HEK293 (cell line): ENCODE measurements around the gene TC2N.

ENCODE experiments used
- BCL11B ChIP-seq: fragments of 450-650 bp; formaldehyde crosslinking; IDR thresholded peaks from 2 replicates; pipeline ENCODE4 v1.5.1; 2016; ENCODE audit warnings: low read depth, missing biosample characterization, missing genetic modification characterization
- CTCF ChIP-seq: fragments of 450-650 bp; formaldehyde crosslinking; IDR thresholded peaks from 2 replicates; pipeline ENCODE4 v1.5.1; 2016; ENCODE audit warnings: missing biosample characterization, missing genetic modification characterization
- HIC1 ChIP-seq: fragments of 450-650 bp; formaldehyde crosslinking; IDR thresholded peaks from 2 replicates; pipeline ENCODE4 v1.5.1; 2016; ENCODE audit warnings: missing biosample characterization, missing genetic modification characterization
- HOXA7 ChIP-seq: sonication (generic); formaldehyde crosslinking; IDR thresholded peaks from 2 replicates; pipeline ENCODE4 v1.8.1; 2022; ENCODE audit warnings: missing genetic modification reagents, borderline replicate concordance
- IKZF3 ChIP-seq: fragments of 450-650 bp; IDR thresholded peaks from 2 replicates; pipeline ENCODE4 v1.5.0; 2018; ENCODE audit warnings: missing biosample characterization, mild to moderate bottlenecking, missing genetic modification characterization, moderate library complexity
- KLF1 ChIP-seq: fragments of 450-650 bp; formaldehyde crosslinking; IDR thresholded peaks from 2 replicates; pipeline ENCODE4 v1.5.1; 2016; ENCODE audit warnings: missing biosample characterization, missing genetic modification characterization
- KLF10 ChIP-seq: fragments of 450-650 bp; IDR thresholded peaks from 2 replicates; pipeline ENCODE4 v1.5.1; 2018; ENCODE audit warnings: missing biosample characterization, mild to moderate bottlenecking, missing genetic modification characterization
- KLF17 ChIP-seq: fragments of 450-650 bp; formaldehyde crosslinking; IDR thresholded peaks from 2 replicates; pipeline ENCODE4 v1.5.1; 2016; ENCODE audit warnings: missing biosample characterization, missing genetic modification characterization
- SCRT1 ChIP-seq: fragments of 450-650 bp; formaldehyde crosslinking; IDR thresholded peaks from 2 replicates; pipeline ENCODE4 v1.5.1; 2016; ENCODE audit warnings: missing biosample characterization, missing genetic modification characterization, borderline replicate concordance
- SP3 ChIP-seq: fragments of 450-650 bp; formaldehyde crosslinking; IDR thresholded peaks from 2 replicates; pipeline ENCODE4 v1.5.1; 2016; ENCODE audit warnings: missing biosample characterization, missing genetic modification characterization
- ZBTB11 ChIP-seq: fragments of 450-650 bp; formaldehyde crosslinking; conservative IDR thresholded peaks from 2 replicates; pipeline ENCODE4 v1.5.1; 2016; ENCODE audit warnings: low read depth, missing biosample characterization, missing genetic modification characterization
- ZBTB49 ChIP-seq: fragments of 450-650 bp; formaldehyde crosslinking; IDR thresholded peaks from 2 replicates; pipeline ENCODE4 v1.5.1; 2016; ENCODE audit warnings: missing biosample characterization, missing genetic modification characterization, low read depth
- ZFHX2 ChIP-seq: fragments of 450-650 bp; formaldehyde crosslinking; conservative IDR thresholded peaks from 2 replicates; pipeline ENCODE4 v1.5.1; 2016; ENCODE audit warnings: missing biosample characterization, missing genetic modification characterization
- ZFP3 ChIP-seq: fragments of 450-650 bp; formaldehyde crosslinking; IDR thresholded peaks from 2 replicates; pipeline ENCODE4 v1.5.1; 2016; ENCODE audit warnings: low read depth, missing biosample characterization, missing genetic modification characterization
- ZNF114 ChIP-seq: fragments of 450-650 bp; formaldehyde crosslinking; IDR thresholded peaks from 2 replicates; pipeline ENCODE4 v1.5.0; 2017; ENCODE audit warnings: missing biosample characterization, missing genetic modification characterization
- ZNF140 ChIP-seq: fragments of 450-650 bp; formaldehyde crosslinking; IDR thresholded peaks from 2 replicates; pipeline ENCODE4 v1.5.1; 2016; ENCODE audit warnings: missing biosample characterization, missing genetic modification characterization
- ZNF146 ChIP-seq: fragments of 450-650 bp; formaldehyde crosslinking; IDR thresholded peaks from 2 replicates; pipeline ENCODE4 v1.5.1; 2016; ENCODE audit warnings: missing biosample characterization, missing genetic modification characterization
- ZNF19 ChIP-seq: fragments of 450-650 bp; formaldehyde crosslinking; IDR thresholded peaks from 2 replicates; pipeline ENCODE4; 2016; ENCODE audit warnings: missing biosample characterization, missing genetic modification characterization, low read depth
- ZNF2 ChIP-seq: fragments of 450-650 bp; formaldehyde crosslinking; IDR thresholded peaks from 2 replicates; pipeline ENCODE4 v1.5.1; 2016; ENCODE audit warnings: missing biosample characterization, missing genetic modification characterization
- ZNF211 ChIP-seq: fragments of 450-650 bp; formaldehyde crosslinking; IDR thresholded peaks from 2 replicates; pipeline ENCODE4 v1.5.1; 2016; ENCODE audit warnings: low read depth, missing biosample characterization, missing genetic modification characterization
- ZNF394 ChIP-seq: fragments of 450-650 bp; formaldehyde crosslinking; IDR thresholded peaks from 2 replicates; pipeline ENCODE4 v1.5.1; 2016; ENCODE audit warnings: missing biosample characterization, missing genetic modification characterization, mild to moderate bottlenecking, moderate library complexity, borderline replicate concordance
- ZNF426 ChIP-seq: fragments of 450-650 bp; formaldehyde crosslinking; IDR thresholded peaks from 2 replicates; pipeline ENCODE4 v1.5.1; 2017; ENCODE audit warnings: missing biosample characterization, missing genetic modification characterization, mild to moderate bottlenecking, inconsistent platforms, moderate library complexity
- ZNF433 ChIP-seq: fragments of 450-650 bp; formaldehyde crosslinking; IDR thresholded peaks from 2 replicates; pipeline ENCODE4 v1.5.1; 2016; ENCODE audit warnings: missing biosample characterization, missing genetic modification characterization, low read depth
- ZNF48 ChIP-seq: fragments of 450-650 bp; formaldehyde crosslinking; IDR thresholded peaks from 2 replicates; pipeline ENCODE4 v1.5.1; 2016; ENCODE audit warnings: missing biosample characterization, missing genetic modification characterization
- ZNF501 ChIP-seq: fragments of 450-650 bp; formaldehyde crosslinking; IDR thresholded peaks from 2 replicates; pipeline ENCODE4 v1.5.1; 2016; ENCODE audit warnings: missing biosample characterization, missing genetic modification characterization
- ZNF529 ChIP-seq: fragments of 450-650 bp; formaldehyde crosslinking; IDR thresholded peaks from 2 replicates; pipeline ENCODE4 v1.5.1; 2017; ENCODE audit warnings: missing genetic modification characterization, missing biosample characterization; ENCODE audit not compliant: insufficient replicate concordance
- ZNF549 ChIP-seq: fragments of 450-650 bp; IDR thresholded peaks from 2 replicates; pipeline ENCODE4 v1.5.1; 2018; ENCODE audit warnings: missing biosample characterization, missing genetic modification characterization, mild to moderate bottlenecking, inconsistent platforms, moderate library complexity
- ZNF555 ChIP-seq: fragments of 450-650 bp; formaldehyde crosslinking; conservative IDR thresholded peaks from 2 replicates; pipeline ENCODE4 v1.5.1; 2017; ENCODE audit warnings: missing biosample characterization, mild to moderate bottlenecking, missing genetic modification characterization, inconsistent platforms
- ZNF600 ChIP-seq: fragments of 450-650 bp; formaldehyde crosslinking; IDR thresholded peaks from 2 replicates; pipeline ENCODE4 v1.5.1; 2016; ENCODE audit warnings: missing biosample characterization, missing genetic modification characterization
- ZNF677 ChIP-seq: fragments of 450-650 bp; IDR thresholded peaks from 2 replicates; pipeline ENCODE4 v1.5.0; 2018; ENCODE audit warnings: missing biosample characterization, mild to moderate bottlenecking, missing genetic modification characterization, moderate library complexity
- ZNF701 ChIP-seq: fragments of 450-650 bp; formaldehyde crosslinking; IDR thresholded peaks from 2 replicates; pipeline ENCODE4 v1.5.1; 2016; ENCODE audit warnings: missing biosample characterization, missing genetic modification characterization
- ZSCAN30 ChIP-seq: fragments of 450-650 bp; IDR thresholded peaks from 2 replicates; pipeline ENCODE4 v1.5.1; 2018; ENCODE audit warnings: missing biosample characterization, mild to moderate bottlenecking, missing genetic modification characterization, moderate library complexity

Gene TC2N

GRCh38 chr14:91744068-91744480, 123.3 kb downstream of the TC2N start (continued):
- TF ChIP-seq ZNF426 (tag by site-specific recombination): no peak
- no peak for TF ChIP-seq ZNF555 (tag by site-specific recombination)
- TF ChIP-seq SCRT1 (tag by site-specific recombination): peak; percentile 41; the same call in 1 of the 2 replicates
- no peak for TF ChIP-seq ZNF501
- no peak for TF ChIP-seq KLF17
- no peak for TF ChIP-seq ZNF48
- no peak for TF ChIP-seq IKZF3 (tag by site-specific recombination)
- TF ChIP-seq ZNF19 (tag by site-specific recombination): no peak
- peak; percentile 94 for TF ChIP-seq ZFHX2
- no peak for TF ChIP-seq CTCF
- TF ChIP-seq ZNF394 (tag by site-specific recombination): no peak
- peak; percentile 12 for TF ChIP-seq ZNF529 (tag by site-specific recombination)
- no peak for TF ChIP-seq ZBTB49 (tag by site-specific recombination)
- peak; percentile 62; the same call in 1 of the 2 replicates for TF ChIP-seq ZNF140 (tag by site-specific recombination)
- no peak for TF ChIP-seq ZSCAN30
- TF ChIP-seq ZNF2 (tag by site-specific recombination): no peak
- TF ChIP-seq ZNF701 (tag by site-specific recombination): no peak
- TF ChIP-seq ZNF677 (tag by site-specific recombination): no peak
- no peak for TF ChIP-seq ZNF114
- no peak for TF ChIP-seq ZNF549 (tag by site-specific recombination)
- no peak for TF ChIP-seq HOXA7 (CRISPR knock-in tag)
- TF ChIP-seq ZNF600 (tag by site-specific recombination): no peak
- TF ChIP-seq ZNF211 (tag by site-specific recombination): no peak
- no peak for TF ChIP-seq SP3 (tag by site-specific recombination)
- TF ChIP-seq ZFP3 (tag by site-specific recombination): no peak
- TF ChIP-seq KLF1 (tag by site-specific recombination): no peak
- peak; percentile 25; the same call in 1 of the 2 replicates for TF ChIP-seq BCL11B (tag by site-specific recombination)
- no peak for TF ChIP-seq HIC1
- TF ChIP-seq ZNF146 (tag by site-specific recombination): no peak
- TF ChIP-seq KLF10: 0 out of 2 replicates have a peak, but pooled peaks have one; percentile 33
- no peak for TF ChIP-seq ZNF433 (tag by site-specific recombination)
- TF ChIP-seq ZBTB11 (tag by site-specific recombination): no peak
